ENCODE results near the gene KLF7.

The KLF7 gene

DNA sequence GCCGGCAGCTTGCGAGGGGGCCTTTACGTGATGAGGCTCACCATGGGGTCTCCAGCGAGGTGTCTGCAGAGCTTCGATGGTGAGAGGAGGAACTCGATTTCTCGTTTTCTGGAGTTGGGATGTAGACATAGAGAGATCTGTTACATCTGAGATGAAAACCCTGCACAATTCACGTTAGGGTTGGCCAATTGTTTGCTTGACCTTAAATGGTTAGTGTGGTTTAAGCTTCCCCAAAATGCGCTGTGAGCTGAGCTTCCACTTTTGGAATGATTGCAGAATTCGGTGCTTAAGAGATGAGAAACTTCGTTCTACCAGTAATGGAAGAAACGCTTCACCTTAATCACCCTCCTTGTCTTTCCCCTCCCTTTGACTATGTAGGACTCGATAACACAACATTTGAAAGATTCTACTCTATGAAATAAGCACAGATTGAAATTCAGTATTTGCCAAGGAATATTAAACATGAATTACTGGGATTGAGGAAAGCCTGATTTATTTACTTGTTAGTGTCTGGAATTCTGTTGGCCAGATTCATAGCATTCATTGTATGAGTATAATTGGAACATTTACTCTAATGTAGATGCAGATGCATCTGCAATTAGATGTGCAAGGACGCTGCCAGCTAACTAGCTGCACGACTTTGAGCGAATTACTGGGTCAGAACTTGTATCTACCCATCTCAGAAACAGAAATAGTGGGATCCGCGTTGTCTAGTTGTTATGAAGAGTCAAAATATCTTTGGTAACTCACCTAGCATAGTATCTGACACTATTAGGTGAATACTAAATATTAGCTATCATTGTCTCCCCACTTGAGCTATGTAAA lies 1.6 kb upstream of the KLF7 start:
- in situ Hi-C loops (cut with MboI; ENCODE audit: low sequenced_read_pairs), result no loop called here

DNA sequence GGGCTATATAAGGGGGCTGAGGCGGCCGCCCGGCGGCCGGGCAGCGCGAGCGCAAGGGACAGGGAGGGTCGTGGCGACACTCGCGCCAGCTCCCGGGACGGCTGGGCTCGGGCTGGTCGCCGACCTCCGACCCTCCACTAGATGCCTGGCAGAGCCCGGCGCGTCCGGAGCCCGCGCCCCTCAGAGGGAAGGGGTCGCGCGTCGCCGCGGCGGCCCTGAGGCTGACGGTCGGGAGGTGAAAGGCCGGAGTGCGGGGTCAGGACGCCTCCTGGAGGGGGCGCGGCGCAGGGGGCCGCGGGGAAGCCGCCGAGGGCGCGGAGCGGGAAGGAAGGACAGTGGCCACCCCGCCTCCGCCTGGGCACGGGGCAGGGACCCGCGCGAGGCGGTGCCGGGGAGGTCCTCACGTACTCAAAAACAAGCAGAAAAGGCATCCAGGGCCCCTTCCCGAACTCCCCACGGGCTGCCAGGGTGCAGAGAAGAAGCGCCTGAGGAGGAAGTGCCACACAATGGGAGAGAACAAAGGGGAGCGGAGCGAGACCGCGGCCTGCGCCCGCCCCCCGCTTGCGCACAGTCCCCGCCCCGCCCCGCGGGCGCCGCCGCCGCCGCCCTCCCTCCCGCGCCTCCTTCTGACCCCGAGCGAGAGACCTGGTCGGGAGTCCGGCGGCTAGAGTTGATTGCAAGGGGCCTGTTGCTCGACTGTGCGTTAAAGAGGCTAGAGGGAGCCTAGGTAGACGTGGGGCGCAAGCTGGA lies 776 bp upstream of the KLF7 start:
- in situ Hi-C loops (cut with MboI; ENCODE audit: low sequenced_read_pairs), result no loop called here

DNA sequence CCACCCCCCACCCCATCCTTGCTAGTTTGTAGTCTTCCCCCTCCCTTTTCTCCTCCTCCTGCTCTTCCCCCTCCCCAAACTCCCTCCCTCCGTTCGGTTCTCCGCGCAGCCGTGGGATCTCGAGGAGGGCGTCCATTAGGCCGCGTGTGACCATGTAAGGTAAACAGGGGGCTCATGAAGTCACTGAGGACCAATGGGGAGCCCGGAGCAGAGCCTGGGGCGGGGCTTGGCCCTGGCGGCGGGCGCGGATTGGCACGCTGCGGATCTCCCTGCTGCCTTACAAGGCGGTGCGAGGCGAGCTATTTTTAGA lies 246 bp upstream of the KLF7 start:
- in situ Hi-C loops (cut with MboI; ENCODE audit: low sequenced_read_pairs), result no loop called here

DNA sequence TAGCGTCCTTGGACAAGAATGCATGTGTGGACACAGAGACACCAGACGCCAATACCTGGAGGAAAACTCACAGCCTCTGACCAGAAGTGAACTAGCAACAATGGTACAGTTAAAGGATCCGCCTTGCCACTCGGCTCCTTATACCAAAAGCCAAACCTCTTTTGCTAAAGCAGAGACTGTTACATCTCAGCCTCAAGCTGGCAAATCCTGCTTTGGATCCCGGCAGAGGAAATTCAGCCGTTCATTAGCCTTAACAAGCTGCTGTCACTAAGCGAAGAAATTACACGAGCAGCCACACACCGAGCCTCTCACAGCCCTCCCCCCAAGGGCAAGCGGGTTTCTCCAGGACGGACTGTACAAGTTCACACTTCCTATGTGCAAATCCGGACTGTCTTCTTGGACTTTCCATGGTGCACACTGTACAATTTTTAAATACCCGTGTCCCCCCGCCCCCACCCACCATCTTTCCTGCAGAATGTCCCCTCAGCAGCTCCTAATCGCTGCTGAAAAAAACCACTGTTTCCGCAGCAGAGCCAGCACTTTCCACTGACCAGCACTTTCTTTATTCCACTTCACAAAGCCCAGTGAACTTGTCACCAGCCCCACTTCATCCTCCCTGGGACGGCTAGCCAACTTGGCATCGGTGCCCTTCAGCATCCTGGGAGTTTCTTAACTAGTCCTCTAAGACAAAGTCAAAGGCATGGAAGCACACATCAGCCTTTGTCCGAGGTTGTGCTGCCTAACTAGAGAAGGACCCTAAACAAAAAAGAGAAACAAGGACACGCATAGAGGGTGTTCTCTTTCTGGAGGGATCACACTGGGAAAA lies 1.5 kb downstream of the KLF7 start:
- in situ Hi-C loops (cut with MboI; ENCODE audit: low sequenced_read_pairs), result no loop called here

DNA sequence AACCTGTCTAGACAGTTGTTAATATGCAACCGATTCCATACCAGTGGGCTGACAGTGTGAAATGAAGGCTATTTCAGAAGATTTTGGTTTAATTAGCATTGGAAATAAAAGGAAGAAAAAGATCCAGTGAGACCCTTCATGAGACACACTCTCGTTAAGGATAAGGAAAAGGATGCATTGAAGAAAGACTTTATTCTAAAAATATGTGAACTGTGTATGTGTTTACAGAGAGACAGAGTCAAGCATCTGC lies 2.1 kb downstream of the KLF7 start:
- in situ Hi-C loops (cut with MboI; ENCODE audit: low sequenced_read_pairs), result no loop called here

DNA sequence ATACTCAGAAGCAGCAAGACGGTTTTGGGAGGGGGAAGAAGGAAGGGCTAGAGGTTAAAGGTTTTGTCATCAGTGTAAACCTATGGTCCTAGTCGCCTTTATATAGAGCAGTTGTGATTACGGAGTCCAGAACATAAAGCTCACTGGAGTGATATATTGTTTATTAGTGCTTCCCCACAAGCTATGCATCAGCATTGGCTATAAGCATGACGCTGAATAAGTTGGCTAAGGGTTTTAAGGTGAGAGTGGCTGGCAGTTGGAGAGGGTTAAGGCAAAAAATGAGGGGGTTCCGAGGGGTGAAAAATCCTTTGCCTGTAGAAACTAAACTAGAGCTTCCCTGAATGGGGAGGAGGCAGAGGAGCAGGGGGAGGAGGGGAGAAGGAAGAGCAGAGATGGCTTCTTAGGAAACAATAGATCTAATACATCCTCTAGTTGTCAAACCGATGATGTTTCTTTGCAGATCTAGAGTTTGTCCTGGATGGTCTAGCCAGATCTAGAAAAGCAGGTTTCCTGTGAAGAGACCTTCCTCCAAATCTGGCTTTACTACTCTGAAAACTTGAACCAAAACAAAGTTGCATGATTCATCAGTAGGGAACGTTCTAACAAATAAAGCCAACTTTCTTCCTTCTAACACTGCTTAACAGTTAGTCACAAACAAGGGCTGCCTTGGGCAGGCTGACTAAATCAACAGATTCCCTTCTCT lies 2.5 kb downstream of the KLF7 start:
- in situ Hi-C loops (cut with MboI; ENCODE audit: low sequenced_read_pairs), result no loop called here

DNA sequence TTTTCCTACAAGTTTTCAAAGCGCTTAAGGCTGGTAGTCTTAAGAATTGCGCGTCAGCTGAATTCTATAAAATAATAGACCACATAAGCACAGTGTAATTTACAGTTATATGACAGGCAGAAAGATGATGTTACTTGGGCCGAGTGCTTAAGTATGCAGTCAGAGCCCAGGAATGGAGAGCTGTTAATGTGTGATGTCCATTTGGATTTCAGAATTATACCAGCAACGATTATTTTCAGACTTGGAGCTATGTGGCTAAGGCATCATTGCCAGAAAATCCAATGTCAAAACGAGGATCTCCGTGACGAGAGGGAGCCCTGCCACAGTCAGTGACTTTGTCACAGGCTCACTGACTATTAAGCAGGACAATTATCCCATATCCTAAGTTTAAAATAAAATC lies 3.4 kb downstream of the KLF7 start:
- in situ Hi-C loops (cut with MboI; ENCODE audit: low sequenced_read_pairs), result no loop called here

DNA sequence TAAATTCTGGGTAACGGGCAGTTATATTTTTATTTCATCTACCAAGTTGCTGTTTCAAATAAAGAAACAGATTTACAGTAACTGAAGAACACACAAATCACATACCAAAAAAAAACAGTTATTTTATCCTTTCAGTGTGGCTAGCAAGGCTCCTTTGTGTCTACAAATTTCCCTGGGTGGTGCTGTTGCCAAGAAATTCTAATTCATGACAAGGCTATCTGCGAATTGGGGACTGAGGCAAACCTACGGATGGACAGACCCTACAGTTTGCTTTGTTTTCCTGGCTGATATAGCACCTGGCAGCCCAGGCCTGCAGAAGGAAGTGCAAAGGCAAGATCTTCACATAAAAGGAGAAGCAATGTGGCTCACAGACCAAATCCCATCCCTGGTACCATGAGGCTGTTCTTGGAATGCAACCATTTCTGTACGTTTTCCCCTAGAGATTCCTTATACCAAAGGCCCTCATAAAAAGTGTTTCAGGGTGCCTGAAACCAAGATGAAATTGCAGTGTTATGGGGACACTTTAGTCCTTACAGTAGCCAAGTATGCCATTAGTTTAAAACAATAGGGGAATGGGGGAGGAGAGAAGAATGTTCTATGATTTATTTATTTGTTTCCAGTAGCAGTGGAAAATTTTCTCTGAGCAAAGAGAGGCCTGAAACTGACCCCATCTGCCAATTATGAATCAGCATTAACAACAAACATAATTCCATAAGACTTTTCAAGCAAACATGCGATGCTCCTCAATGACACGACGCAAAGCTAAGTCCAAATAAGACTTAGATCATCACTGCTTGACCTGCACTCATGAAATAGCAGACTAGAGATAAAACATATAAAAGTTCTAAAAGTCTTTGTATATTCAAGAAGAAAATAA lies 4.3 kb downstream of the KLF7 start:
- in situ Hi-C loops (cut with MboI; ENCODE audit: low sequenced_read_pairs), result no loop called here

DNA sequence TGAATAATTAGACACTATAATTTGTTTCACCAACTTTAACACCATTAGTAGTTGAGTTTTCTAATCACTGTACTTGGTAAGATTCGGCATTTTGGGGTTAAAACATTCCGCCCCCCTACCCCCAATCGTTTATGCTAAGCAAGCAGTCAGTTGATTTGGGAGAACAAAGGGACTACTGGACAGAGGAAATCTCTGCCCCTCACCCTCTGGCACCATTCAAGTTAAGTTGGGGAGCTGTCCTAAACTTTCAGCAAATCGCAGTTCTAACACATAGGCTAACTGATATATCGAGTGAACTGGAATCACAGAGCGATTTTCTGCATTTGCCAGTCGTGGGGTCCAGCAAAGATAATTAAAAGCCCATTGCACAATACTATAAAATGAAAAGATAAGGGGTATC lies 5.6 kb downstream of the KLF7 start:
- in situ Hi-C loops (cut with MboI; ENCODE audit: low sequenced_read_pairs), result no loop called here

DNA sequence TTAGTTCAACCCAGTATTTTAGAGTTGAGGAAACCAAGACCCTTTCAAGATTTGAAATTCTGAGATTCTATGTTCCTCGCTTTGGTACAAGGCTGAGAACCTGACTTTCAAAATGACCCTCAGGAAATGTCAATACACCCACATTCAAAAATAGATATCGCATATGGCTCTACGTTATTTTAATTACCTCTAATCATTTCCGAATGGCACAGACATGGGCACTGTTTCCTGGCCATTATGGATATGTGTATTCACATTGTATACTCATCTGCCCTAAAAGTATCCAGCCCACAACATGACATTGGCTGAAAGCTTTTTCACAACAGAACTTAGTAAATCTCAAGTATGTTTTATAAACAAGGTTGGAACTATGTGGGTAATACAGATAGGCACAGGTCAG lies 6.7 kb downstream of the KLF7 start:
- in situ Hi-C loops (cut with MboI; ENCODE audit: low sequenced_read_pairs), result no loop called here

DNA sequence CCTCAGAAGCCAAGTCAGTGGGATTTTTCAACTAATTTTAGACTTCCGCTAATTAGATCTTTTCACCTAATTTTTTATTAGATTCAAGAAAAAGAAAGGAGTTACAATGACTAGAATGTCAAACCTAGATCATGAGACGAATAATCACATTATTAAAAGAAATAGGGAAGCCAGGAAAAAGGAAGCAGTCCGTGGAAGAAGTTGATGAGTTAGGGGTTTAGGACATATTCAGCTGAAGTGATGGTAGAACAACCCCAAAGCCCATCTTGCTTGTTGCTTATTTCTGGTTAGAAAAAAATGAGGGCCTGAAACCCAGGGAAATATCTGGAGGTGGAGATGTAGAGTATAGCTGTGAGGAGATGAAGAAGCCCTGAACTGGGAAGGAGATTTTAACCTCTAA lies 8.0 kb downstream of the KLF7 start:
- in situ Hi-C loops (cut with MboI; ENCODE audit: low sequenced_read_pairs), result no loop called here

DNA sequence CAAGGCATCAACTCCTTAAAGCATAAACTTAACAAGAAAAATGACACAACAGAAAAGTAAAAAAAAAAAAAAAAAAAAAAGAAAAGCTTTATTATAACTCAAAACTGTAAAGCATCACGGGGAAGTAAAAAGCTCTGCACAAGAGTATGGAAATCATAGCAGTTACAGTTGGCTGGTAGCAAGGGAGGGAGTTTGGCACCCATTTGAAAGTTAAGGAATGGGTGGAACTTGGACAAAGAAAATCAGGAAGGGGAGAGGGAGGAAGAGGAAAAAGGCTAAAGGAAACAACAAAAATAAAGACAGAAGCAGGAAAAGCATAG lies 8.6 kb downstream of the KLF7 start:
- in situ Hi-C loops (cut with MboI; ENCODE audit: low sequenced_read_pairs), result no loop called here

DNA sequence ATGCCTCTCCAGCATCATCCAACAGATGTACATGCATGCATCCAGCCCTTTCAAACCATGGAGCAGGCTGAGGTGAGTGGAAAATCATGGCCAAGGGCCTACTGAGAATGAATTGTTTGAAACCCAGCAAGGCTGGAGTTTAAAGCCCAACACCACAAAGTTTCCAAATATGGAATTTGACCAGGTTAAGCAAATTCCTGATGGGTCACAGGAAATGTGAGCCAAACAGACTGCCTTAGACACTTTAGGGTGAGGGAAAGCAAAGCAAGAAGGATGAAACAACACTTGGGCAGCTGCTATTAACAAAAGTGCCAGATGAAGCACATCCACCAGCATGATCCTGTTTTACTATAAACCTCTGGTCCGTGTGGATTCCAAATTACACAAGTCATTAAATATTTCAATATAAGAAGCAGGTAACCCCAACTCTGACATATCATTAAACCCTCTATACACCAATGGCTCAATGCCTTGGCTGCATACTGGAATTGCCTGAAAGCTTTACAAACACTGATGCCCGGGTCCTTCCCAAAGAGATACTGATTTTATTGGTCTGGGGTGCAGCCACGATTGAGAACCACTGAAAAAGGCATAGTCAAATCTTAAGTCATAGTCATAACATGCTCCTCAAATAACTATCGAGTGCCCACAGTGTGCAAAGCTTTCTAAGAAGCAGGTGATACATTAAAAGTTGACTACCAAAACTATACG lies 9.1 kb downstream of the KLF7 start:
- in situ Hi-C loops (cut with MboI; ENCODE audit: low sequenced_read_pairs), result no loop called here

DNA sequence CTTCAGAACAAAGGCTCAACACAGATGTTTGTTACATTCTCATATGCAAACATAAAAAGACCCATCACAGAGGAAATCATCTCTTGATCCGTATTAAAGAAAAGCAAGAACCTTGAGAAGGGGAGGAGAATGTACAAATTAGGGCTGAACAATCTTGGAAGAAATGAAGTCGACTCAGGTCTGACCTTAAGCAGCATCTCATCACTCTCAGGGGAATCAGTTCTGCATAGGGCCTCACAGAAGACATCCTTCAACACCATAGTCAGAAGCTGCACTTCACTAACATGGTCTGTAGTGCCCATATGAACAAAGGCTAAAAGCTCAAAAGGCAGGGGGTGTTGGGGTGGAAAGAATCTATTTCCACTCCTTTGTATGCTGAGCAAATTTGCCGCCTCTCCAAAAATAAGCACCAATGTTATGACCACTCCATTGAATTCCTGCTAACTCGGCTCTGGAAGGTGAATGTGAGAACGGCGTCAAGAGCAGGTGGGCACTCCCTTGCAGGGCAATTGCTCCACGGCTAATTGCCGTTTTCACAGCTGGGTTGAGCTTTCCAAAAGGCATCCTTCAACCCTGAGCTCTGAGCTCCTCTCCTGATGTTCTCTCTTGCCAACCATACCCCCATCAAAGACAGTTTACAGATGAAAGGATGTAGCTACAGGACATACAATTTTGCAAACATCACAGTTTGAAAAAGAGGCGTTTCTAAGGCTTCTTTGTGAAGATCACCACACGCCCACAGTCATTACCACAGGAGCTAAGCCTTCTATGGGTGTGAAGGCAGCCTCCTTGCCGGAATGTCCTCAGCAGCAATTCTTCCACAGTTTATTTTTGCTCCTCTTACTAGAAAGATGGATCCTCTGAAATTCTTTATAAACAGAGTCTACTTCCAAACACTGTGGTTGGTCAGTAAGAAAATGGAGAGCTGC lies 10.0 kb downstream of the KLF7 start:
- in situ Hi-C loops (cut with MboI; ENCODE audit: low sequenced_read_pairs), result no loop called here

DNA sequence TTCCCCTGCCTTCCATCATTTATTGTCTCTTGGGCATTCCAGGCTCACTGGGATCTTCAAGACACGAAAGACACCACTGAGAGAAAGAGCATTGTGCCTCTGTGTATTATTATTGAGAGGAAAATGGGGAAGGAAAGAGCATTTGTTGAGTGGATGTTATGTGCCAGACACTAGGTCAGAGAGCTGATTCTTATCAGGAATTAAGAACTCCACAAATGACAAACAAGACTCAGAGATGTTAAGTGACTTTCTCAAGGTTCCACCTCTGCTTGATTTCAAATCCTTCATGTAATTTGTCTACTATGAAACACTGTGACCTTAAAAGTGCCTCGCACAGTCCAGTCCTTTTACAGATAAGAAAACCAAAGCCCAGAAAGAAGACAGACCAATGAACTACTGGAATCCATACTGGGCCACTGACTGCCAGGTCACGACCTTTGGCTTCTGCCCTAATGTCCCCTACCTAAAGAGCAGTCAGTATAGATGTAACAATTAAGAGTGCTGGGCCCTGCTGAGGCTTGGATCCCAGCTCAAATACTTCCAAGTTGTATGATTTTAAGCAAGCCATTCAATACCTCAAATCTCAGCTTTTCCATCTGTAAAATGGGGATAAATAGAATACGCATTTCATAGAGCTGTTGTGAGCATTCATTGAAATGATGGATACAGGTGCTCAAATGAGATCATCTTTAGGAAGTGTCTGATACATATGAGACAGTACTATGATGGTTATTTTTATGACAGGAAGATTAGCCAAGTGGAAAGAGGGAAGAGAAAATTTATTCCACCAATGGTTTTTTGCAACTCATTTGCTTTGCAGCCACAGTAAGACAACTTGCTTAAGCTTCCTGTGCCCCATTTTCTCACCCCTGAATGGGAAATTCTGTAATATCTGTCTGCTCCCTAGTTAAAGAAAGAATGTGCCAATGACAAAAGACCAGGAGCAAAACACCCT lies 10.9 kb downstream of the KLF7 start:
- in situ Hi-C loops (cut with MboI; ENCODE audit: low sequenced_read_pairs), result no loop called here

DNA sequence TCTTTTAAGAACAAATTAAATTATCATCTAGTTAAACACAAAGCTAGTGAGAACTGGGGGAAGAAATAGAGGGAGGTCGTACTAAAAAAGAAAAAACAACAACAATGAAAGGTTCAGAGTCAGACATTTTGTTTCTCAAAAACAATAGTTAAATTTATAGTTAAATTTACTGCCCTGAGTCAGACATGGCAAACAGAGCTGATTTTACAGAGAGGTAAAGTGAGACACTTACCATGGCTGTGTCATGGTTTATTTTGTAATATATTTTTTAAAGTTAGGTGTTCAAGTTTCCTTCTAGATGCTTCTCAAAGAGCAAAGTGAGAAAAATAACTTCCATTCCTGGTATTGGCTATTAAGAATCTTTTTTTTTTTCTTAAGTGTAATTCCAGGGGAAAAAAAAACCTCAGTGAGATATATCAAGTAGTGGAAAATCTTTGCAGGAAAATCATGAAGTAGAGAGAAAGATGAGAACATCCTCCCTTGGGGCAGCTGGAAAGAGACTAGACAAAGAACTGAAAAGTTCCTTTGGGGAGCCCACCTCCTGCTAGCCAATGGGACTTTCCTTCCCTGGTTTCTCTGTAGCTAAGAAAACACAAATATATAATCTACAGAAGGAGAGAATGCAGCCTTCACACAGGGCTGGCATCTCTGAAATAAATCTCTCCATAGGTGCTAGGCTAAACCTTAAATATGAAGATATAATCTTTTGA lies 12.3 kb downstream of the KLF7 start:
- in situ Hi-C loops (cut with MboI; ENCODE audit: low sequenced_read_pairs), result no loop called here

DNA sequence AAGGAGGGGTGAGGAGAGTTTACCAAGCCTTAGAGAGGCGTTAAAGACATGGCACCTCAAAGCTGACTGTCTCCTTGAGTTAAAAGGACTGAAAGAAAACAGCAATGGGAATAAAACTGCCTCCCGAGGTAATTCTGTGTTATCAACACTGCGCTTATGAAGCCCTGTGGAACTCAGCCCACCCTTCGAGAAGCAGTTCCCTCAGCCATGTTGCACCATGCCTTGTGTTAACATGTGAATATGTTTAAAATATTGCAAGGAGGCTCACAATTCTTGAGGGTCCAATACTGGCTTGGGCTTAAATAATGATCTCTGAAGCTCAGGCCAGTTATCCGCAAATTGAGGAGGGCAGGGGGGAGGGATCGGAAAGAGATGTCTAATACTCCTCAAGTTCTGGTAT lies 14.7 kb downstream of the KLF7 start:
- in situ Hi-C loops (cut with MboI; ENCODE audit: low sequenced_read_pairs), result no loop called here
